ENCODE results near the gene CELF4. TPM values are rescaled to one million over a fixed set of nuclear protein-coding genes. Genes with fewer than 3 reads are reported as not detected.

Gene CELF4
- total RNA-seq, 2 experiments from 2014 or later: not detected

DNA sequence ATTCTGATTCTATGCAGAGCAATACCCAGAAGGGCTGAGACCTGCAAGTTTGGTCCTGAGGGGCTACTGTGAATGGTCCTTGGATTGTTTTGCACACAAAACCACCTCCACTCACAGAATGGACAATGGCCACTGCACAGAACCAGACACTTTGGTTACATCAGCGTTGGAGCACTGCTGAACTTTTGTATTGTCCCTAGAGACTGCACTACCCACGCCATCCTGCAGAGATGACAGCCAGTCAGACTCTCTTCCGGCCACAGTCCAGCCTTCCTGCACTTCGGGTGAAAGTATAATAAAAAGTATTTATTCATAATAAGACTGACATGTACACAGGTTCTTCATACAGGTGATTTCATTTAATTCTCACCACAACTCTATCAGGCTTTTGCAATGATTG, 35.7 kb downstream of the CELF4 start:
- peaks cover 2% of the 10 kb centered on the region for H3K4me1 Mint-ChIP-seq
- no peak for DNase-seq
- H3K36me3 Mint-ChIP-seq: no peaks in the 10 kb centered on the region

DNA sequence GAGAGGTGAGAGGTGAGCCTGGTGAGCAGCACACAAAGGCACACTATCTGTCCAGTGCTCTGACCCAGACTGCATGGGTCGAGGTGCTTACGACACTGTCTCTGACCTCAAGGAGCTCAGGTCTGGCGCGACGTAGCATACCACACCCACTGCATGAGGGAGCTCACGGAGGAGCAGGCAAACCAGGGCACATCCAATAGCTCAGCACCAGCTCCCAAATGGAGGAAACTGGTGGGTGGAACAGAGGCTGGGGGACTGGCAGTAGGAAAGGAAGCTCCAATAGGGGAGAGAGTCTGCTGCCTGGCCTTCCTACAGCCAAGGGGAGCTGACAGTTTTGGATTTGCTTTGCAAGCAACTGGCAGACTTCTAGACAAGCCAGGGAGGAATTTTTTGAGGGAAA, 36.3 kb downstream of the CELF4 start:
- Mint-ChIP-seq H3K27me3 (peaks cover 22% of the 10 kb centered on the region), H3K4me1 (peaks cover 2% of the 10 kb centered on the region), H3K36me3 (no peaks in the 10 kb centered on the region), H3K9me3 (no peaks in the 10 kb centered on the region), H3K4me3 (no peak overlapping the region), H3K27ac (no peak overlapping the region)
- DNase-seq: no peak

More for the DNA sequence above, 35.7 kb downstream of the CELF4 start:
- Mint-ChIP-seq H3K27me3 (peaks cover 16% of the 10 kb centered on the region), H3K27ac (no peak overlapping the region), H3K4me3 (no peak overlapping the region), H3K9me3 (no peaks in the 10 kb centered on the region)

DNA sequence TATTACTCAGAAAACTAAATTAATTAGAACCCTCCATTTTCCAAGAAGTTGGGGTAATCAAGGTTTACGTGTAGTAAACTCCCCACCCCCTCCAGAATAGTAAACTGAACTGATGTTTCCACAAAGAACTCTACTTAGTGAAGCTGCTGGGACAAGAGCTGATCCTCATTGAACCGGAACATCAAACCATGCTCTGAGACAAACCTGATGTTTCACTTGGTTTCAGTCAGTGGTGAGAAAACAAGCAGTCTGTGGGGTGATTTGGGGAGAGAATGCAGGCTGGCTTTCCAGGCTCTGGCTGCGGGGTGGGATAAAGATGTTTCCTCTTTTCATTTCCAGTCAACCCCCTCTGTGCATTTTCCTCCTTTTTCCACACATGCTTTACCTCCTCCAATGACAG, 38.2 kb downstream of the CELF4 start:
- Mint-ChIP-seq H3K27me3 (peaks cover 40% of the 10 kb centered on the region), H3K36me3 (no peaks in the 10 kb centered on the region), H3K4me1 (peaks cover 4% of the 10 kb centered on the region), H3K9me3 (no peaks in the 10 kb centered on the region), H3K4me3 (no peak overlapping the region), H3K27ac (no peak overlapping the region)
- DNase-seq: no peak

DNA sequence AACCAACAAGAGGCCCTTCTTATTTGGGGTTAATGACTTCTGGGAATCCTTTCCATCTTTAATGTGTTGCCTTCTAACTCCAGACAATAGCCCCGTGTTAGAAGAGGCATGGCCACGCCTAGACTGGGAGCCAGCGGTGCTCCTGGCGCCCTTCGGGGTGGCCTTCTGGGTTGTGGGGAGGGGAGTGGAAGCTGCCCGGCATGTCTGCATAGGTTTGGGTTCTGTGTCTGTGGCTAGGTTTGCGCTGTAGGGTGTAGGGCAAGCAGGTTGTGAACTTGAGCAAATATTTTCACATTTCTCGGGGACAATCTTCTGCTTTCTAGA, 40.4 kb downstream of the CELF4 start:
- DNase-seq: no peak
- Mint-ChIP-seq H3K27me3 (peaks cover 44% of the 10 kb centered on the region), H3K4me1 (peaks cover 4% of the 10 kb centered on the region), H3K9me3 (no peaks in the 10 kb centered on the region), H3K36me3 (no peaks in the 10 kb centered on the region), H3K4me3 (no peak overlapping the region), H3K27ac (no peak overlapping the region)

DNA sequence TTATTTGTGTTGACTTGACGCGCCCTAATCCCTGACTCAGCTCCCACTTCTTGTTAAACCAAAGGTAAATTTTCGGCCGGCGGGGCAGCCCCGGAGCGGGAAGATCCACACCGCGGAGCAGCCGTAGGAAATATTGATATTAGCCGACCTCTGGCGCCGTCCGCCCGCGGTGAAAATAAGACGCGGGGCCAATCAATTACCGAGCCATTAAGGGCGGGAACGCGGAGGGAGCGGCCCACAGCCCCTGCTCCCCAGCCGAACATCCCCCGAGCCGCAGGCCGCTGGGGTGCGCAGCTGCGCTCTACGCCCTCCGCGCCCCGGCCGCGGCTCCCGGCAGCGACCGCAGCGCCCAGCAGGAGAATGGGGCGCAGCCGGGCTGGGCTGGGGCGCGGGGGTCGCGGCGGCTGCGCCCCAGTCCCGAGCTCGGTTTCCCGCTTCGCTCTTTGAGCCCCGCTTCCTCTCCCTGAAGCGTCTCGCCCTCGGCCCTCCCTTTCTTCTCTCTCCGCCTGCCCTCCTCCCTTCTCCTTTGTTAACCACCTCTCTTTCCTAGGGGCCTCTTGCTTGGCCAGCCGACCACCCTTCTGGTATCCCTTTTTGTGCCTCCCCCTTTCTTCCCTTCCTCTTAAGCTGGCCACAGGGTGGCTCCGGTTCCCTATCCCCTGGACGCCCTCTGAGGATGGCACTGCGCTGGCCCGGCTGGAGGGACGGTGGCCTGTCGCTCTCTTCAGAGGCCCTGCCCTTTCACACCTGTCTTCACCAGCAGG, 40.9 kb downstream of the CELF4 start:
- Mint-ChIP-seq H3K27me3 (peaks cover 44% of the 10 kb centered on the region), H3K4me1 (peaks cover 4% of the 10 kb centered on the region), H3K4me3 (no peak overlapping the region), H3K9me3 (no peaks in the 10 kb centered on the region), H3K36me3 (no peaks in the 10 kb centered on the region), H3K27ac (no peak overlapping the region)
- DNase-seq: no peak

DNA sequence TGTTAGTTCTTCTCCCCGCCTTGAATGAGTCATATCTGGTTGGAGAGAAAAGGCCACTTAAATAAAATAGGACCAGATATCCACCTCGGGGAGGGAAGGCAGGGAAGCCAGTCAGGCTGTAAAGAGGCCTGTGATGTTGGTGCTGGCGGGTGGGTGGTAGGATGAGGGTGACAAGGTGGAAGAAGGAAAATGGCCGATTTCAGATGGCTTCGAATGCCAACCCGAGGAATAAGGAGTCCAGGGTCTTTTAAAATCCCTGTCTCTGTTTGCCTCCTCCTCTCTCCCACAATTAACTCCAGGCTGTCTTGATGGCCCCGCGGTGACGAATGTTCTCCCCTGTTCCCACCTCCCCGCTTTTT, 41.5 kb downstream of the CELF4 start:
- Mint-ChIP-seq H3K4me3 (no peak overlapping the region), H3K27me3 (peaks cover 44% of the 10 kb centered on the region), H3K27ac (no peak overlapping the region), H3K36me3 (no peaks in the 10 kb centered on the region), H3K4me1 (peaks cover 4% of the 10 kb centered on the region), H3K9me3 (no peaks in the 10 kb centered on the region)
- no peak for DNase-seq

DNA sequence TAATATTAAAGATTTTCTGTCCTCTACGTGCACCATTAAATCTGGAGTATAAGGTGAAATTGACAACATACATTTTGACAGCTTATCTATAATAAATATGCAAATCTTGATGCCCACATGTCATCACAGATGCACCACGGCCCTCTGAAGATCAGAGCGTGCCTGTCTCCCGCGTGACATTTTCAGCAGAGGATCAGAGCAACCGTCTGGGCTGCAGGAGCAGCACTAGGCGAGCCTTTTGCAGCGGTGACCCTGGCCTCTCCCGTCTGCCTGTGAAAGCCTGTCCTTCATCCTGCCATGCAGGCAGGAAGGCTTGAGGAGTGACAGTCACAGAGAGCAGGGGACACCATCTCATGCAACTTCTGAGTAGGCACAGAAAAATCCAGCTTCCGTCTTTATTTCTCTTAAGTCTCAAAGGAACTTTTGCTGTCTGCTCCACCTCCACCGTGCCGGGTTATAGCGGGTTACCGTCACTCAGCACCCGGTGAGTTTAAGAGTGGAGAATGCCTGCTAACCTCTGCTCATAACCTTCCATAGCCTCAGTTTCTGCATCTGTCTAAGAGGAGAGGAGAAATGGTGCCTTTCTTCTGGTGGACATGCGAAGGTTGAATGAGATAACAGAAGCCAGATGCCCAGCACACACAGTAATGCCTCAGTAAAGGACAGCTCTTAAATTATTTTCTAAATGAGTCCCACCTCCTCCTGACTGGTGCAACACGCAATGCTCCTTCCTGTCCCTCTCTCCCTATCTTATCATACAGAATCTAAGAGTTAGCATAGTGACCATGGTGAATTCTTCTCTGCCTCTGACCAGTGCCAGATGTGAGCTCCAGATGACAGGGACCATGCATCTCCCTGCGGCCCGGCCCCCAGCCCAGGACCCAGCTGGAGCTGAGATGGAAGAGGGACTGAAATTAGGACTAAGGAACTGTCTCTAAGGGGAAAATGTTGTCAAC, 43.8 kb downstream of the CELF4 start:
- H3K27ac Mint-ChIP-seq: no peak overlapping the region
- no peak overlapping the region for H3K4me3 Mint-ChIP-seq
- H3K9me3 Mint-ChIP-seq: no peaks in the 10 kb centered on the region
- H3K36me3 Mint-ChIP-seq: no peaks in the 10 kb centered on the region
- peaks cover 44% of the 10 kb centered on the region for H3K27me3 Mint-ChIP-seq
- H3K4me1 Mint-ChIP-seq: peaks cover 4% of the 10 kb centered on the region
- DNase-seq: no peak

DNA sequence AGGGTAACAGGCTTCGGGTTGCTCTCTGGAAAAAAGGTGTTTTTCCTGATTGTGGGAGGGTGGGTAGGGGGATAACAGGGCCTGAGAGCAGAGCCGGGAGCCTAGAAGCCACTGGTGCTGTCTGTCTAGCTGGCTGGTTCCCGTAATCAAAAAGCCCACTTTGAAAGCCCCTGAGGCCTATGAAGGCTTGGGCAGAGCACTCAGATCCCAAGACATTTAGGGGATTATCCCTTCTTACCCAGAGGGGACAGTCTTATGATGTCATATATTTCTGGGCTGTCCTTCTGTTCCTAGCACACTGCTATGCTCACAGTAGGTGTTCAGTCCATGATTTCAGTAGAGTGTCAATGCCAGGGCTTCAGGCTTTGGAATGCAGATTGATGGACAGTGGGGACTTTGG, 45.1 kb downstream of the CELF4 start:
- H3K36me3 Mint-ChIP-seq: no peaks in the 10 kb centered on the region
- no peaks in the 10 kb centered on the region for H3K9me3 Mint-ChIP-seq
- DNase-seq: no peak
- H3K27ac Mint-ChIP-seq: no peak overlapping the region
- H3K4me1 Mint-ChIP-seq: peaks cover 4% of the 10 kb centered on the region
- H3K4me3 Mint-ChIP-seq: no peak overlapping the region
- H3K27me3 Mint-ChIP-seq: peaks cover 34% of the 10 kb centered on the region

DNA sequence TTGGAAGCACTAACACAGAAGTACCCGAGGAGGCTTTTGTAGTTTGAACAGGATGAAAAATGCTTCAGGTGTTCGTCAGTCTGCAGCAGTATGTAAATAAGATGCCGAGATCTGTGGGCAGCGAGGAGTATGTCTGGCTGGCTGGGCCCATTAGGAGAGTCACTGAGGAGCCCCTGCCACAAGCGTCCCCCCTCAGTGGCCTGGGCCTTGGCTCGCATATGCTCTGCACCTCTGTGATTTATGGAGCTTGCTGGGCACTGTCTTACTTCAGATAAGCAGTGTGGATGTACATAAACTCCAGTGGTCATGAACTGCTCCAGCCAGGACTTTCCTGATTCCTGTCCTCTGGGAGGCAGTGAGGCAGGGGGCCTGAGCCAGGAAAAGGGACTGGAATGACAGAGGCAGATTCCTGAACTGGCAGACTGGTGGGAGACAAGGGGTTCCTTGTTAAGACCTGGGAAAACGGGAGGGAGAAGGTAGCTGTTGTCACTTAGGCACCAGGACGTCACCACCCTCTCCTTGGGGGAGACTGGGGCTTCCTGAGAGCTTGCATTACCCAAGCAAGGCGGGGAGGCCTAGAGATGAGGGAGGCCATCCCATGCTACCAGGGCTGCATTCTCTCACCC, 46.0 kb downstream of the CELF4 start:
- Mint-ChIP-seq H3K9me3 (no peaks in the 10 kb centered on the region), H3K36me3 (no peaks in the 10 kb centered on the region), H3K27ac (no peak overlapping the region), H3K4me1 (peaks cover 2% of the 10 kb centered on the region), H3K27me3 (peaks cover 29% of the 10 kb centered on the region), H3K4me3 (no peak overlapping the region)
- DNase-seq: no peak

DNA sequence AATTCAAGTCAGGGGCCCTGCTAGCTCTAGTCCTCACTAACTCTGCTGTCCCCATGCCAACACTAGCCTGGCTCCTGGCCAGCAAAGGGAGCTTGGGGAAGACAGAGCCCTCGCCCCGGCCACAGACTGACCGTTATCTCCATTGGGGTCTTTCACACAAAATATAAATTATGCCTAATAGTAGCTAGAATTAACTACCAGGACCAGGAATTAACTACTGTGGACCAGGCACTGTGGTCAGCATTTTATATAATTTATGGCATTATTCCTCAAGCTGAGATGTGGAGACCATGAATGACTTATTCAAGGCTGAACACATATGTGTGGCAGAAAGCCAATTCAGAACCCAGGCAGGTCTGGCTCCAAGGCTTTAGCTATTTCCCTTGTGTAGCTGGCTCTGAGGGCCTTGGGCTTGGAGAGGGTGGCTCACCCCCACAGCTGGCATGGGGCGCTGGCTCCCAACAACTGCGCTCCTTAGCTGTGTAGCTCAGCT, 49.2 kb downstream of the CELF4 start:
- Mint-ChIP-seq H3K4me1 (no peaks in the 10 kb centered on the region), H3K4me3 (no peak overlapping the region), H3K27me3 (peaks cover 12% of the 10 kb centered on the region), H3K27ac (no peak overlapping the region), H3K9me3 (no peaks in the 10 kb centered on the region), H3K36me3 (no peaks in the 10 kb centered on the region)
- no peak for DNase-seq

DNA sequence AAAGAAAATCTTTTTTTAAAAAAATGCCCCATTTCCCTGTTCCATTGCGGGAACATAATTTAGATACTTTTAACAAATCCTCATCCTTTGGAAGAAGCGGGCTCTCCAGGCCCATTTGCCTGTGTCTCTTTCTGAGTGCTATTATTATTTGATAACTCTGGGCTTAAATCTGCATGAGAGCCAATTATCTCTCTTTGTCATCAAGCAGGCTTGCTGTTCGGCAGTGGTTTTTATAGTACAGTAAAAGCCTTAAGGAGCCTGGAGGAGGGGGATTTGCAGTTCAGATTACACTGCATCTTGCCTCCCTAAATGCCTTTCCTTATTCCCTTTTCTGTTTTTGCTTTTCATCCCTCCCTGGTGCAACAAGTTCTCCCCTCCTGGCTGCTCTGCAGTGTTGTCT, 50.6 kb downstream of the CELF4 start:
- H3K27me3 Mint-ChIP-seq: peaks cover 12% of the 10 kb centered on the region
- no peaks in the 10 kb centered on the region for H3K36me3 Mint-ChIP-seq
- no peak for DNase-seq
- no peak overlapping the region for H3K27ac Mint-ChIP-seq
- H3K4me3 Mint-ChIP-seq: no peak overlapping the region
- H3K4me1 Mint-ChIP-seq: no peaks in the 10 kb centered on the region
- peaks cover 2% of the 10 kb centered on the region for H3K9me3 Mint-ChIP-seq

DNA sequence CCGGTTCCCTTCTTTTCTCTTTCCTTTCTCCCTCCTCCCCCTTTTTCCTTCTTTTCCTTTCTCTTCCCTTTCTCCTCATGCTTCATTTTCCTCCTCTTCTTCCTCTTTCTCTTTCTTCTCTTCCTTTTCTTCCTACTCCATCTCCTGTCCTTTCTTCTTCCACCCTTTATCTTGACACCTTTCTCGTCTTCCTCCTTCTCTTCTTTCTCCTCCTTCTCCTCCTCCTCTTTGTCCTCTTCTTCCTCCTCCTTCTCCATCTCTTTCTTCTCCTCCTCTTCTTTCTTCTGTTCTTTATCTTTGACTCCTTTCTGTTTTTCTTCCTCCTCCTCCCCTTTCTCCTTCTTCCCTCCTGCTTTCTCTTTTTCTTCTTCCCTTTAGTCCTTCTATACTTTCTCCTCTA, 53.2 kb downstream of the CELF4 start:
- no peaks in the 10 kb centered on the region for H3K36me3 Mint-ChIP-seq
- no peak for DNase-seq
- peaks cover 6% of the 10 kb centered on the region for H3K9me3 Mint-ChIP-seq
- H3K4me3 Mint-ChIP-seq: no peak overlapping the region
- no peaks in the 10 kb centered on the region for H3K4me1 Mint-ChIP-seq
- H3K27me3 Mint-ChIP-seq: peaks cover 12% of the 10 kb centered on the region
- no peak overlapping the region for H3K27ac Mint-ChIP-seq

DNA sequence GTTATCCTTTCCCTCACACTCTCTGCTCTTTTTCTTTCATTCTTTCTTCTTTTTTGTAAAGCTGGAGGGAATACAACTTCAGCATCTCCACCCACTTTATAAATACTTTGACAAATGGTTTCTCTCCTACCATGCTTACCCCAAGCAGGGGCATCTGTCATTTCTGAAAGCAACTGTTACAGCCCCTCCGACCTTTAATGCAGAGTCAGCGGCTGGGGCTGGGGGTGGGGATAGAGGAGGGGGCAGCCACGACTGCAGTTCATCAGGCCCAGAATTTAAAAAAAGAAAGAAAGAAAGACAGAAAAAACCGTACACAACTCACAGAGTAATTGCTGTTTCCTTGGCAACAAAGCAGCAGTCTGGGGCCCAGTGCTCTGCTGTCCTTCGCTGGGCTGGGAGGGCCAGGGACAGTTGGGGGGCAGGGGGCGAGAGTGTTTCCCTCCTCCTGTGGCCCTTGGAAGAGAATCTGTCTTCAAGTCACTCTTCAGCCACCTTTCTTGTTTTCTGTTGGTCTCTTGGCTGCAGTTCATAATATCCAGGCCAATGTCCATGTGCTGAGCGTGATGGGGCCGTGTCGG, 53.8 kb downstream of the CELF4 start:
- no peak for DNase-seq
- Mint-ChIP-seq H3K27ac (no peak overlapping the region), H3K36me3 (no peaks in the 10 kb centered on the region), H3K4me1 (no peaks in the 10 kb centered on the region), H3K9me3 (peaks cover 6% of the 10 kb centered on the region), H3K27me3 (peaks cover 12% of the 10 kb centered on the region), H3K4me3 (no peak overlapping the region)

DNA sequence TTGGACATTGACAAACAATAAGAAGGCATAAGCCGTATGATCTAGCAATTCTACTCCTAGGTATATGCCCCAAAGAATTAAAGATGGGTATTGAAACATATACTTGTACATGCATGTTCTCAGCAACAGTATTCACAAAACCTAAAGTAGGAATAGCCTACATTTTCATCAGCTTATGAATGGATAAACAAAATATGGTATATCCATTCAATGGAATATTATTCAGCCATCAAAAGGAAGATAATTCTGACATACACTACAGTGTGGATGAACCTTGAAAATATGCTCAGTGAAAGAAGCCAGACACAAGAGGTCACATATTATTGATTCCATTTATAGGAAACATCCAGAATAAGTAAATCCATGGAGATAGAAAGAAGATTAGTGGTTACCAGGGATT, 56.0 kb downstream of the CELF4 start:
- no peak overlapping the region for H3K4me3 Mint-ChIP-seq
- H3K27ac Mint-ChIP-seq: no peak overlapping the region
- peaks cover 6% of the 10 kb centered on the region for H3K9me3 Mint-ChIP-seq
- H3K27me3 Mint-ChIP-seq: peaks cover 8% of the 10 kb centered on the region
- H3K4me1 Mint-ChIP-seq: no peaks in the 10 kb centered on the region
- no peak for DNase-seq
- no peaks in the 10 kb centered on the region for H3K36me3 Mint-ChIP-seq

DNA sequence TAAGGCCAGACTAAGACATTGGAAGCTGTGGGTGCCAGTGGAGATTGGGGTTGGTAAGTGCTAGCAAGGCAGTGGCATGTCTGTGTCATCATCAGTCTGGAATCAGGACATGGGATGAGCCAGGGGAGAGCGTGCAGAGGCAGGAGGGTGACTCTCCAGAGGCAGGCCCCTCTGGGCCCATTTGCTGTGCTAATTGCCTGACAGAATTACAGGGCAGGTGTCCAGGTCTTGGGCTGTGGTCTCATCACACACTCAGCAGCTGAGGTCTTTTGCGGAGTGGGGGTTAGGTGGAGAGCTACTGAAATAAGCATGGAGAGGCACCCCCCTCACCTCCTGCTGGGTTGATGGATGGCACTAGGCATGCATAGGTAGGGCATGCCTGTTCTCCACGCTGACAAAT, 57.4 kb downstream of the CELF4 start:
- Mint-ChIP-seq H3K27me3 (peaks cover 4% of the 10 kb centered on the region), H3K4me3 (no peak overlapping the region), H3K36me3 (no peaks in the 10 kb centered on the region), H3K4me1 (no peaks in the 10 kb centered on the region), H3K27ac (no peak overlapping the region), H3K9me3 (peaks cover 6% of the 10 kb centered on the region)
- DNase-seq: no peak
